PC-9 (cell line): ENCODE measurements around the gene TAF3.

Experiments
- CTCF ChIP-seq: fragments of 200-600 bp; sonication (generic); conservative IDR thresholded peaks from 2 replicates; pipeline ENCODE4 v1.6.1; 2017; ENCODE audit warnings: mixed run types, antibody characterized with exemption, mild to moderate bottlenecking, moderate library complexity
- EZH2 ChIP-seq: fragments of 200-600 bp; sonication (generic); IDR thresholded peaks from 2 replicates; pipeline ENCODE4 v1.8.0; 2017; ENCODE audit warnings: antibody characterized with exemption, low read depth

GRCh38 chr10:8026349-8027259 lies 208.3 kb downstream of the TAF3 start:
- no peak for TF ChIP-seq CTCF
- no peak for TF ChIP-seq EZH2
